Left lobe of liver (tissue), 2 donors: ENCODE measurements around the gene EPHB2. TPM values are rescaled to one million over a fixed set of nuclear protein-coding genes. Genes with fewer than 3 reads are reported as not detected.
"Not testable (repeated sequence)": the region's sequence is repeated elsewhere in the genome, so short reads cannot be mapped to it uniquely, and the experiment has no call there.

Source experiments
- ATAC-seq: fragments of 200-7000 bp; cut with Tn5 transposase; one replicate; pipeline ENCODE4 v1.9.1; 2020; ENCODE audit warnings: mild to moderate bottlenecking, moderate library complexity
- DNase-seq: peaks from one replicate; pipeline ENCODE4 v3.0.0-alpha.2; 2020; ENCODE audit warnings: low spot score
- total RNA-seq: library from RNA; stranded (reverse); gene quantifications from one replicate; pipeline ENCODE4 v1.2.1, GENCODE V29; 2021
- donor health status: DM: no; HTN: no; CAD: no; lungs with moderate emphysema.
- donor health status: DM: no; HTN: yes; CAD: no.

EPHB2 gene
- total RNA-seq, 1 donor from 2014 or later = 0.38 TPM

DNA sequence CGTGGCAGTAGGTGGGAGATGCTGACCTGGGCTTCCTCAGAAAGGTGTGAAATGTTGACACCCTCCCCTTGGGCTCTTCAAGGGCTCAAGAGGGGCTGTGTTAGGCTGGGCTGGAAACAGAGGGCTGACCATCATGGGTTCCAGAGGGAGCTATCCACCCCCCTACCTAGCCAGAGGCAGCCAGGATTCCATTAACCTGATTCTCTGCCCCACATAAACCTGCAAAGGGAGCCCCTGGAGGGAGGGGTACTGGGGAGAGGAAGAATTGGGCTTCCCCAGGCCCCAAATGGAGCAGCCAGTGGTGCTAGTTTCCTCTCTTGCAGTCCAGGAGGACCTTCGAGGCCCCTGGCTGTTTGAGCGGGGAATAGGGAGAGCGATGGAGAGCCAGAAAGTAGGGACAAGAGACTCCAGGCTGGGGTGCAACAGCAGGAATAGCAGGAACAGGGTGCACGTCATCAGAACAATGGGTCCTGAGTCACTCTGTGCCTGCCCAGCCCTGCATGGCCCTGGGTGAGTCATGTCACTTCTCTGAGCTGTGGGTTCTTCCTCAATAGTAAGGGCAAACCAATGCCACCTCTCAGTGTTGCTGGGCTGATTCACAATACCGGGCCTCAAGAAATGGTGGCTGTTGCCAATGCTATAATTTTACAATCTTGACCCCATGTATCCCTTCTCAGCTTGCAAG is 121.2 kb downstream of the EPHB2 start:
- DNase-seq (no peak), ATAC-seq (no peak)

DNA sequence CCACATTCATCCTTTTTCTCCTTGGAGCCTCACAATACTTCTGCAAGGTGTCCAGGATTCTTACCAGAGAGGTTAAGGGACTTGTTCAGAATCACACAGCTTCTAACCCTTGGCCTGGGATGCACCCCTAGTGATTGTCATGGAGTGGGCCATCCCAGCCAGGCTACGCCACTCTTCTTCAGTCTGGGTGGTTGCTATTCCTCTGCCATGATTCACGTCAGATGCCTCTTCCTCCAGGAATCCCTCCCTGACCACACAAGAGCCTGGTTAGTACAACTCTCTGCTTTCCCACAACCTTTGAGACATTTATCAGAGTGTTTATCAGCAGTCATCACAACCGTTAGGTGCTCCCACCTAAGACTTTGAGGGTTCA is 121.8 kb downstream of the EPHB2 start:
- ATAC-seq (no peak), DNase-seq (no peak)

DNA sequence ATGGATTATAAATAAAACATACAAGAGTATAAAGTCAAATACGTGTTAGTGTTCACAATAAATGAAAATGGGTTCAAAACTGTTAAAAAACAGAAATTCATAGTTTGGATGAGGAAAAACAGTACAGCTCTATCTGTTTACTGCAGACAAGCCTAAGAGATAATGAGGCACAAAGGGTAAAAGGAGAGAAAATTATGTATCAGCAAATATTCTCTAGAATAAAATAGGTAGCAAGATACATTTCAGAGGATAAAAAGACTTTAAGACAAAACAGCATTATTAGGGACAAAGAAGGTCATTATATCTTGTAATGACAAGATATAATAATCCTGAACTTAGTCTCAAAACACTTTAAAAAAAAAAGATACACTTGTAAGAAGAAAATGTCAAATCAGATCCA is 123.1 kb downstream of the EPHB2 start:
- no peak for ATAC-seq

DNA sequence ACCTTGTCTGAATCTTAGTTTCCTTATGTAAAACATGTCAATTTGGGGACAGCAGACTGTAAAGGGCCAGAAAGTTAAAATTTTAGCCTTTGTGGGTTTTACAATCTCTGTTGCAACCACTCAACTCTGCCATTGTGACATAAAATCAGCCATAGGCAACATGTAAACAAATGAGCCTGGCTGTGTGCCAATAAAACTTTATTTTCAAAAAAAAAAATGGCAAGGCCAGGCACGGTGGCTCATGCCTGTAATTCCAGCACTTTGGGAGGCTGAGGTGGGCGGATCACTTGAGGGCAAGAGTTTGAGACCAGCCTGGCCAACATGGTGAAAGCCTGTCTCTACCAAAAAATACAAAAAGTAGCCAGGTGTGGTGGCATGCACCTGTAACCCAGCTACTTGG is 123.8 kb downstream of the EPHB2 start:
- ATAC-seq, DNase-seq: not testable (repeated sequence)

More for the DNA sequence above, 123.1 kb downstream of the EPHB2 start:
- no peak for DNase-seq

DNA sequence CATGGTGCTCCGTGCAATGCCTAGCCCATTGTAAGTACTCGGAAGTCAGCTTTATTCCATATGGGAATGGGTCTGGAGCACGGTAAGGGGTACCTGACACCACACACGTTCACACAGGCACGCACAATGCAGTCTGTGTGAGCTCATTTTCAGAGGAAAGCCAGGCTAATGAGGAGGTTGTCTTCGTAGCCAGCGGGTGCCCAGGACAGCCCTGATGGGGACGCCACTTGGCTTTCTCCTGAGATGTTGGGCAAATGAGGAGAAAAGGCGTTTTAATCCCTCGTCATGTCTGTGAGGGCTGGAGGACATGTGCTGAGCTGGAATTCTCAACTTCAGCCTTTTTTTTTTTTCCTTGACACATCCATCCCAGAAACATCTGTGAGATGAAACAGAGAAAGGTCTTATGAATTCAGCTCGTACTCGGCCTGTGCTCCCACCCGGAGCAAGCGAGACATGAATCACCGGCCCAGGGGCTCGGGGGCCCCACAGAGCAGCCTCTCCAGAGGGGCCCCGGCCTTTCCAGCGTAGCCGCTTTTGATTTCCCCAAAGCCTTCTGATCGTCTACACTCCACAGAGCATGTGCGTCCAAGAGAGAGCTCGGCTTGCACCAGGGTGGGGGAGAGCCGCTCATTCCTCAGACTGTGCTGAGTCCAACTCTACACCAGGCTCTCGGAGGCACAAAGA is 125.1 kb downstream of the EPHB2 start:
- ATAC-seq (no peak), DNase-seq (no peak)

DNA sequence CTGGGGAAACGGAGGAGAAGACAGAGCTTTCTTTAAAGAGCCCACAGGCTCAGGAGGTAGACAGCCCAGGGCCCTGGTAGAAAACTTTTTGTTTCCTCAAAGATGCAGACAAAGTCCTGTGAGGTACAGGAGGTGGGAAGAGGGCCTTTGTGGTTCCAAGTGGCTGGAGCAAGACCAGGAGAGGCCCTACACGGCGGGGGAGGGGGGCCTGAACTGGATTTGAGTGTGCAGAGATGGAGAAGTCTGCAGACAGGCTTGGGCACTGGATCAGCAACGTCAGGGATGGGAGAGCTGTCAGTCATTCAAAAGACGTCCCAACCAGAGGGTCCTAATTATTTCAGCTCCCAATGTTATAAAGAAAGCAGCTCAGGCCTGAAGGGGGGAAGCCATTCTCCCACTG is 126.2 kb downstream of the EPHB2 start:
- no peak for DNase-seq
- no peak for ATAC-seq

DNA sequence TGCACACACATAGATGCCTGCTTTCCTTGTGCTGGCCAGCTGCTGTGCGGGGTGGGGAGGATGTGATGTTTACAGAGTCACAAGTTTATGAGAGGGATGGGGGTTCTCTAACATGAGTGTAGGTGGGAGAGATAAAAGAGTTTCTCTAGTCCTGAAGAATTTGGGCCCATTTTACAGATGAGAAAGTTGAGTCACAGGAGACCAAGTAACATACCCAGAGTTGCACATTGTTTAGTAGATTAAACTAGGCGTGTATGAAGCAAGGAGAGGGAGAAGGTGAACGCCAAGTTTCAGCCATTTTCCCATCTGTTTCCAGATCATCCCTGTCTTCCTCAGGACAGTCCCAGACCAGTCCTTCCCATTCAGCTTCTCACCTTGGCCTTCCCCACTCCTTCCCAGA is 126.7 kb downstream of the EPHB2 start:
- ATAC-seq = no peak

DNA sequence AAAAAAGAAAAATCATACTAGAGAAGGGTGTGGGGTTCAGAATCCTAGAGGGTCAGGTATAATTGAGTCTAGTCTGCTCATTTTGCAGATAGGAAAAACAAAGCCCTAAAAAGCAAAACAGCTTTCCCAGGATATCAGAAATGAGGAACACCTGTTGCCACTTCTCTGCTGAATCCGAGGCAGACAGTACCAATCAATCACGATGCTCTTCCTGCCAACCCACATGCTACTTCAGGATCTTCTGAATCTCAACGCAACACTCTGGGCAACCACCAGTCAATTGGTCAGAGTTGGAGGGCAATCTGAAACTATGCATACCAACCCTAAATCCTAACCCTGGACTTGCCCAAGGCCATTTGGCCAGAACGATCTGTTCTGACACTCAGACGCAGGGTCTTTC is 128.3 kb downstream of the EPHB2 start:
- DNase-seq = no peak
- ATAC-seq = no peak

More for the DNA sequence above, 126.7 kb downstream of the EPHB2 start:
- no peak for DNase-seq

DNA sequence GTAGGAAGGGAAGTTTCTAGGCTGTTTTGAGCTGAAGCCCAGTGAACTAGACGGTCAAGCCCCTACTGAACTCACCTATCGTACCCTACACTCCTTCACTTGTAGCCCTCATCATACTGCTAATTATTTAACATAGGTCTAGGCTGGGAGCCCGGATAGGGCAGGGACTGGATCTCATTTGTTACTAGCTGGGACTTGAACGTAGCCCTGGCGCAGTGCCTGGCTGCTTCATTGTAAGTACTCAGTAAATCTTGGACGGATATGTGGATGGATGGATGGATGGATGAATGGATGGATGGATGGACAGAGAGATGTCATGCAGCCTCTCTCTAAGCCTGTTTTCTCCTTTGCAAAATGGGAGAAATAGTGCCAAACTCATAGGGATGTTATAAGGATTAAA is 129.2 kb downstream of the EPHB2 start:
- DNase-seq (no peak), ATAC-seq (no peak)

DNA sequence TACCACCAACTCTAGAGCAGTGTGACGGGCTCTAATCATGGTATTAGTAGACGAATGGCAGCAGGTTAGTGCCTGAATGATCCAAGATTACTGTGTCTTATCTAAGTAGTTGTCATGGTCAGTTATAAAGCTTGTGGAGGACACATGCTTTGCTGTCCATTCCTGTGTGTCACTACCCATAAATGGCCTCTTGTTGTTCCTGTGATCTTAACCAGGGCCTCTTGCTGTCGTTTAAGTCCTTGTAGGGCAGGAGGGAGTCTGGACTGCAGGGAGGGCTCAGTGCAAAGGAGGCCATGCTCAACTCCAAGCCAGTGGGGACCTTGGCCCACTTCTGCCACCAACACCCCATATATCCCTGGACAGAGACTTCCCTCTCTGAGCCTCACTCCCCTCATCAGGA is 130.5 kb downstream of the EPHB2 start:
- DNase-seq = no peak
- no peak for ATAC-seq

DNA sequence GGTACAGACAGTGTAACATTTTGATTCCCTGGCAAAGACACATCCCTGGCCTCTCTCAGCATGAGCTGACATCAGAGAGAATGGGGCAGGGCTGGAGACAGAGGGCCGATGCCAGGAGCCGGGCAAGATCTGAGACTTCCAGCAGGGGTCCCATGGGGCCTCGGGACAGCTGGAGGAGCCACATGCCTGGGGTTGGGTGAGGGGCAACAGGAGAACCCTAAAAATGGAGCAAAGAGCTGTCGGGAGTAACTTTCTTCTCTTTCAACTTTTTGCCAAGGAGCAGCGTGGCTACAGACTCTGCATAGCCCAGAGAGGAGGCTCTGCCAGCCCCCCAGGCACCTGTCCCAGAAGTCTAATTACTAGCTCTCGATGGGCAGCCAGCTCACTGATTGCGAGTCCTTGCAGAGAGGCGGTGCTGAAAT is 131.2 kb downstream of the EPHB2 start:
- DNase-seq = no peak
- ATAC-seq = no peak

DNA sequence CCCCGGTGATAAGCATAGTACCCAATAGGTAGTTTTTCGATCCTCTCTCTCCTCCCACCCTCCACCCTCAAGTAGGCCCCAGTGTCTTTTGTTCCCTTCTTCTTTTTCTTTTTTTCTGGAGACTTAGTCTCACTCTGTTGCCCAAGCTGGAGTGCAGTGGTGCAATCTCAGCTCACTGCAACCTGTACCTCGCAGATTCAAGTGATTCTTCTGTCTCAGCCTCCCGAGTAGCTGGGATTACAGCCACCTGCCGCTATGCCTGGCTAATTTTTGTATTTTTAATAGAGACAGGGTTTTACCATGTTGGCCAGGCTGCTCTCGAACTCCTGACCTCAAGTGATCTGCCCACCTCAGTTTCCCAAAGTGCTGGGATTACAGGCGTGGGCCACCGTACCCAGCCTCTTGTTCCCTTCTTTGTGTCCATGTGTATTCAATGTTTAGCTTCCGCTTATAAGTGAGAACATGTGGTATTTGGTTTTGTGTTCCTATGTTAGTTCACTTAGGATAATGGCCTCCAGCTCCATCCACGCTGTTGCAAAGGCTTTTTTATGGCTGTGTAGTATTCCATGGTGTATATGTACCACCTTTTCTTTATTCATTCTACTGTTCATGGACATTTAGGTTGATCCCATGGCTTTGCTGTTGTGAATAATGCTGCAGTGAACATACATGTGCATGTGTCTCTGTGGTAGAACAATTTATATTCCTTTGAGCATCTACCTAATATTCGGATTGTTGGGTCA is 133.0 kb downstream of the EPHB2 start:
- not testable (repeated sequence) for ATAC-seq, DNase-seq

DNA sequence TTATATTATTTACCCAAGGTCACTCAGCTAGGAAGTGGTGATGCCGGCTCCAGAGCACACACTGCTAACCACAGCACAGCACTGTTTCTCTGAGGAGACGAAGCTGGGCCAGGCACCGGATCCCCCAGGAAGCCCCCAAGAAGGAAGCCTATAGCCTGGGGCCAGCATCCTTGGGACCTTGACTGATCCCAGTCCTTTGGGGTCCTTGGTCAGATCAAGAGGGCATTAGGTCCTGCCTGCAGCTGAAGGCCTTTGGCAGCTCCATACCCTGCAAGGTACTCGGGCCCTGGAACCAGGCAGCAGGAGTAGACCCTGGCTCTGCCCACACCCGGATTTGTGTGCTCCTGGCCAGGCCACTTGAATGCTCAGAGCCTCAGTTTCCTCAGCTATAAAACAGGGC is 134.0 kb downstream of the EPHB2 start:
- no peak for DNase-seq
- ATAC-seq = no peak

DNA sequence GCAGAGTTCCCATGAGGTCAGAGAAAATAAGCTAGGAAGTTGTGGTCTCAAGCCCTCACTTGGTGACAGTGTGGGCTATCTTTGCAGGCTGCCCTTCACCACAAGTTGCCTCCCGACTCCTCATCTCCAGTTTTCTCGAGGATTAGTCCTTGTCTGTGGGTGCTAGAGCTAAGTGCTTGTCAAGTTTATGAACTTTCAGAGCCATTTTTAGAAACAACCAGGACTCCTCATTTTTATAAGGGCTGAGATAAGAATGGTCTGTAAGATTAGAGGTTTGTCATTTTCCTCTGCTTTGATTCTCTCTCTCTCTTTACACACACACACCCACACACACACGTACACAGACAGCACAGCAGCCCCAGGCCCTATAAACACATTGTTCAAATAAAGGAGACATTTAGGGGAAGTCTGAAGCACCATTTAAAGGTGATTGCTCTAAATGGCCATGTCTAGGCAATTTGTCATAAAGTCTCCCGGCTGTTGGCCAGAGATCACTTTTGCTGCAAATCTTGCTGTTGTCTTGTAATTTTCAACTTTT is 134.8 kb downstream of the EPHB2 start:
- ATAC-seq (no peak), DNase-seq (no peak)

DNA sequence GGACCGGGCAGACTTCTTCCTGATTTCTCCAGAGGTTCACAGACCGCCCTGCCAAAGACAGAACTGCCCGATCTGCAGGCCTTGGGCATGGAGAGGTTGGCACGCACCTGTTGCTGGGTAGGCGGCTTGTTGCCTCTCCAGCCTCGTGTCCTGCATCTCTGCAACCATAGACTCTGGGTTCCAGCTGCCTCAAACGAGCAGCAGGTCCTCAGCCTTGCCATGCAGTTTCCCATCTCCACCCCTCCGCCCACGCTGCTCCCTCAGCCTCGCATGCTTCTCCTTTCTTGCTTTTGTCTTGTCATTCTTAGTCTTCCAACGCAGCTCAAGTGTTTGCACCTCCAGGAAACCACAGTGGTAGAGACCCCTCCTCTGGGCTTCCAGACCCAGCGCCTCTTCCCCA is 135.8 kb downstream of the EPHB2 start:
- no peak for ATAC-seq
- no peak for DNase-seq

DNA sequence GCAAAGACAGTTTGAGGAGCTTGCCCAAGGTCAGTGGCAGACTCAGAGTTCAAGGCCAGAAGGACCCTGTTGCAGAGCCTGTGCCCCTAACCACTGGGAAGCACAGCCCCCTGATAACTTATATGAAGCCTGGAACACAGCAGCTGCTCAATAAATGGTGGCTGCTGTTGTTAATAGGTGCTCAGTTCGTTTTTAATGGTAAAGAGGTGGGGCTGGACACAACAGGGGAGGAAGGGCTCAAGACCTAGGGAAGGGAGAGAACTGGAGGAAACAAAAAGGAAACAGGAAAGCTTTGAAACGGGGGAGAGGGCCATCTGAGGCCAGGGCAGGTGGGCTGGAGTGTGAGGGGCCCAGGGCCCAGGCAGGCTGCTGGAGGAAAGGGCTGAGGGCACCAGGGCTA is 136.6 kb downstream of the EPHB2 start:
- no peak for ATAC-seq

DNA sequence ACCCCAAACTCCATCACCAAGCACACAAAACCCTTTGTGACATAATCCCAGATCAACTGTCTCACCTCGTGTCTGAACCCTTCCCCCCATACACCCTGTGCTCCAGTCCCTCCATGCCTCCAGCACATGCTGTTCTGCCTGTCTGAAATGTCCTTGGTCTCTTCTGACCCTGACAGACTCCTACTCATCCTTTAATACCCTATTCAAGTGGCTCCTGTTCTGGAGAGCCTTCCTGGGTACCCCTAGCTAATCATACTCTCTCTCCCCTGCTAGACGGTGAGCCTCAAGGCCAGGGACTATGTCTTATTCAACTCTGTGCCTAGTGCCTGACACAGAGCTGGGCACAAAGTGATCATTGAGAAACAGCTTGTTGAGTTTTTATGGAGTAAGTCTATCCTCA is 137.1 kb downstream of the EPHB2 start:
- DNase-seq (no peak), ATAC-seq (no peak)

More for the DNA sequence above, 136.6 kb downstream of the EPHB2 start:
- no peak for DNase-seq

DNA sequence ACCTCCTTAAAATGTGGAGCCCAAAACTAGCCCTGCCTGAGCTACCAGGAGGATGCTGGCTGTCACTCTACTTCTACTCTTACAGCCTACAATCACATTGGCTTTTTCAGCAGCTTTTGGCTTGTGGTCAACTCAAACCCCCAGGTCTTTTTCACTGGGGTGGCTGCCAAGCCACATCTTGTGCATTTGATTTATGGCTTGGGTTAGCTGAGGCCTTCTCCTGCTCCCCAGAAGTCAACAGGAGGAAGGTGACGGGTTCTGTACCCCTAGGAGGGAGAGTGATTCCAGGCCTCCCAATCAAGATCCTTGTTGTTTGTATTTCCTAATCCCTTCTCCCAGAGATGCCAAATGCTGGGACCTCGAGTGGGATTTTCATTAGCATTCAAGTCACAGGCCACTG is 137.8 kb downstream of the EPHB2 start:
- ATAC-seq (no peak), DNase-seq (no peak)

DNA sequence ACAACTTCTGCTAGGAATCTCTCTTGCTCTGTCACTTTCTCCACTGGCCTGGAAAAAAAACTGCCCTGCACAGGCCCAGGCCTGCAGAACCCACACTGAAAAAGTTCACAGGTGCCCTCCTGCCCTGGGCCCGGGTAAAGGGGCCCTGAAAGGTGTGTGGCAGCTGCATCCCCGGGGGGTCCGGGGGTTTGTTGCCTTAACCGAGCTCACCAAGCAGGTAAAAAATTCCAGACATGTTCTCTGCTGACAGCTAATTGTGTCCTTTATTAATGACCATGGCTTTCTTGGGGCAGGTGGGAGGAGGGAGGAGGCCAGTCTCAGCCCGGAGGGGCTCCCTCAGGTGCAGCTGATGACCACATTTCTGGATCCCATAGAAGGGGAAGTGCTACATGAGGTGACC is 139.1 kb downstream of the EPHB2 start:
- DNase-seq = no peak
- ATAC-seq = no peak

DNA sequence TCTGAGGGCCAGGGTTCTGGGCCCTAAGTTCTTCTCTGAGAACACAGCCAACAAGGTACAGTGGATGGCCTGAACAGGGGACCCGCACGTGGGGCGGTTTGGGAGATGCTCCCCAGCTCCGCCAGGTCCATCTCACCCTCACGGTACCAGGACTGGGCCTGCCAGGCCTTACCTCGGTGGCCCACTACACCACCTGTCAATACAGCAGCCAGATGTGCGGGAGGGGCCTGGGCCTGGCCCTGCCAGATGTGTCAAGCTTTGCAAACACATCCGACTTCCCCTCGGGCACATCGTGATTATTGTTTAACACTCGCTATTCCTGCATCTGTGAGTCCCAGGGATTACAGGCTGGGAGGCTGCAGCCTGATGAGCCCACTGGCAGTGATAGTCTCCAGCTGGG is 139.6 kb downstream of the EPHB2 start:
- ATAC-seq = no peak
- no peak for DNase-seq

DNA sequence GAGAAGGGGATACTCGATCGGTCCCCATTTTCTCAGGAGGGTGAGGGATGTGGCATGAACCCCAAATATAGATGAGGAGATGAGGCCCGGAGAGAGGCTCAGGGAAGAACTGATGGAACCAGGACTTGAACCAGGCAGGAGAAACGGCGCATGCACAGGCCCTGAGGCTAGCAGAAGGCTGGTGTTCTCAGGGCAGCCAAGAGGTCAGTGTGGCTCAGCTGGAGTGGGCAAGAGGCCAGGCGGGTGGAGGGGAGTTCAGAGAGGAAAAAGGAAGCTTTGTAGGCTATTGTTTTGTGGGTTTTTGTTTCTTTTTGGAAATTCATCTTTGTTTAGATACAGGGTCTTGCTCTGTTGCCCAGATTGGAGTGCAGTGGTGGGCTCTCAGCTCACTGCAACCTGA is 140.0 kb downstream of the EPHB2 start:
- DNase-seq (no peak), ATAC-seq (peak; percentile 39)

DNA sequence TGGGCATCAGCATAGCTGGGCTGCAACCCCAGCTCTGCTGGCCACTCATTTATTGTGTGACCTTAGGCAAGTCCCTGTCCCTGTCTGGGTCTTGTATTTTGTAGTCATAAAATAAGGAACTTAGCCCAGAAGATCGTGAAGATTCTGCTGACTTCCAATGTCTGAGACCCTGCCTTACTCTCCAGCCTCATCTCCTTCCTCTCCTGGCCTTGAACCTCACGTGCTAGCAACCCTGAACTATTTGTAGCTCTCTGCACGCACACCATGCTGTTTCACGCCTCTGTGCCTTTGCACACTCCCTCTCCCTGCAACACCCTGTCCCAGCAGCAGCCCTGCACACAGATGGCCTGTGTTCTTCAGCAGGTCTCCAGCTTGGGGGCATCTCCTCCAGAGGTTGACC is 140.9 kb downstream of the EPHB2 start:
- ATAC-seq (peak; percentile 35), DNase-seq (no peak)
